Neuron (in vitro differentiated cells): ENCODE measurements around the gene TBC1D10A.

ENCODE experiments used
- H2AFZ ChIP-seq: one replicate; pipeline ENCODE4 v1.6.1; 2013; ENCODE audit warnings: low read depth, mild to moderate bottlenecking, inconsistent platforms, low read length, moderate library complexity
- H3K27me3 ChIP-seq: one replicate; pipeline ENCODE4 v1.6.1; 2013; ENCODE audit warnings: low read length; ENCODE audit not compliant: insufficient read depth
- H3K36me3 ChIP-seq: one replicate; pipeline ENCODE4 v1.6.1; 2013; ENCODE audit warnings: low read length; ENCODE audit not compliant: insufficient read depth
- H3K4me1 ChIP-seq: one replicate; pipeline ENCODE4 v1.6.1; 2013; ENCODE audit warnings: low read length; ENCODE audit not compliant: insufficient read depth
- H3K4me3 ChIP-seq: 2 replicates; pipeline ENCODE4 v1.5.1; 2013; ENCODE audit warnings: mild to moderate bottlenecking, low read length, moderate library complexity
- H3K9me3 ChIP-seq: one replicate; pipeline ENCODE4 v1.6.1; 2013; ENCODE audit warnings: low read length

The TBC1D10A gene

GRCh38 chr22:30309951-30310741, 16.6 kb downstream of the TBC1D10A start:
- H3K27me3 ChIP-seq = no peaks in the 10 kb centered on the region

GRCh38 chr22:30308518-30309230, 18.1 kb downstream of the TBC1D10A start:
- Histone ChIP-seq H3K27me3 (no peaks in the 10 kb centered on the region), H3K4me3 (no peak overlapping the region), H3K36me3 (no peaks in the 10 kb centered on the region), H3K4me1 (no peaks in the 10 kb centered on the region), H3K9me3 (no peaks in the 10 kb centered on the region), H2AFZ (no peak overlapping the region)

More at GRCh38 chr22:30309951-30310741, 16.6 kb downstream of the TBC1D10A start:
- Histone ChIP-seq H2AFZ (no peak overlapping the region), H3K4me3 (no peak overlapping the region), H3K36me3 (no peaks in the 10 kb centered on the region), H3K4me1 (no peaks in the 10 kb centered on the region), H3K9me3 (no peaks in the 10 kb centered on the region)

GRCh38 chr22:30308093-30308492, 18.6 kb downstream of the TBC1D10A start:
- Histone ChIP-seq H3K4me1 (no peaks in the 10 kb centered on the region), H3K36me3 (no peaks in the 10 kb centered on the region)

GRCh38 chr22:30307041-30307574, 19.6 kb downstream of the TBC1D10A start:
- Histone ChIP-seq H3K36me3 (no peaks in the 10 kb centered on the region), H3K9me3 (no peaks in the 10 kb centered on the region), H3K4me1 (no peaks in the 10 kb centered on the region), H2AFZ (no peak overlapping the region), H3K4me3 (no peak overlapping the region), H3K27me3 (no peaks in the 10 kb centered on the region)

More at GRCh38 chr22:30308093-30308492, 18.6 kb downstream of the TBC1D10A start:
- Histone ChIP-seq H3K4me3 (no peak overlapping the region), H3K27me3 (no peaks in the 10 kb centered on the region), H2AFZ (no peak overlapping the region), H3K9me3 (no peaks in the 10 kb centered on the region)

GRCh38 chr22:30306627-30307011, 20.1 kb downstream of the TBC1D10A start:
- H3K27me3 ChIP-seq = no peaks in the 10 kb centered on the region
- H3K9me3 ChIP-seq = no peaks in the 10 kb centered on the region
- H3K4me3 ChIP-seq = no peak overlapping the region
- no peaks in the 10 kb centered on the region for H3K4me1 ChIP-seq
- no peak overlapping the region for H2AFZ ChIP-seq
- H3K36me3 ChIP-seq = no peaks in the 10 kb centered on the region

- Histone ChIP-seq H3K27me3 (no peaks in the 10 kb centered on the region), H3K4me1 (no peaks in the 10 kb centered on the region), H3K9me3 (no peaks in the 10 kb centered on the region), H2AFZ (no peak overlapping the region), H3K36me3 (no peaks in the 10 kb centered on the region), H3K4me3 (no peak overlapping the region)
These were observed 20.7 kb downstream of the TBC1D10A start for GRCh38 chr22:30305906-30306626.

GRCh38 chr22:30305519-30305905, 21.2 kb downstream of the TBC1D10A start:
- Histone ChIP-seq H3K36me3 (no peaks in the 10 kb centered on the region), H2AFZ (no peak overlapping the region), H3K4me3 (no peak overlapping the region), H3K27me3 (no peaks in the 10 kb centered on the region), H3K9me3 (no peaks in the 10 kb centered on the region), H3K4me1 (no peaks in the 10 kb centered on the region)

GRCh38 chr22:30304495-30305244, 22.1 kb downstream of the TBC1D10A start:
- no peak overlapping the region for H2AFZ ChIP-seq
- H3K36me3 ChIP-seq = no peaks in the 10 kb centered on the region
- H3K27me3 ChIP-seq = no peaks in the 10 kb centered on the region
- no peaks in the 10 kb centered on the region for H3K9me3 ChIP-seq
- no peaks in the 10 kb centered on the region for H3K4me1 ChIP-seq
- no peak overlapping the region for H3K4me3 ChIP-seq

- H3K27me3 ChIP-seq = no peaks in the 10 kb centered on the region
- H3K4me3 ChIP-seq = no peak overlapping the region
- H3K9me3 ChIP-seq = no peaks in the 10 kb centered on the region
- H3K36me3 ChIP-seq = peaks cover 6% of the 10 kb centered on the region
- H2AFZ ChIP-seq = no peak overlapping the region
- no peaks in the 10 kb centered on the region for H3K4me1 ChIP-seq
These were observed 24.0 kb downstream of the TBC1D10A start for GRCh38 chr22:30302810-30303138.

- H3K4me3 ChIP-seq = no peak overlapping the region
- no peaks in the 10 kb centered on the region for H3K27me3 ChIP-seq
- no peaks in the 10 kb centered on the region for H3K4me1 ChIP-seq
- no peaks in the 10 kb centered on the region for H3K9me3 ChIP-seq
- no peak overlapping the region for H2AFZ ChIP-seq
- peaks cover 6% of the 10 kb centered on the region for H3K36me3 ChIP-seq
These were observed 24.5 kb downstream of the TBC1D10A start for GRCh38 chr22:30301995-30302809.

GRCh38 chr22:30299322-30299721, 27.4 kb downstream of the TBC1D10A start:
- H3K27me3 ChIP-seq = no peaks in the 10 kb centered on the region
- no peaks in the 10 kb centered on the region for H3K9me3 ChIP-seq
- H3K4me3 ChIP-seq = no peak overlapping the region
- H2AFZ ChIP-seq = no peak overlapping the region
- H3K4me1 ChIP-seq = no peaks in the 10 kb centered on the region
- peaks cover 6% of the 10 kb centered on the region for H3K36me3 ChIP-seq
